ENCODE data around the gene OR2H1. TPM values are rescaled to one million over a fixed set of nuclear protein-coding genes. Genes with fewer than 3 reads are reported as not detected.

Gene OR2H1
- total RNA-seq, 4 donors from 2014 or later = not detected

DNA sequence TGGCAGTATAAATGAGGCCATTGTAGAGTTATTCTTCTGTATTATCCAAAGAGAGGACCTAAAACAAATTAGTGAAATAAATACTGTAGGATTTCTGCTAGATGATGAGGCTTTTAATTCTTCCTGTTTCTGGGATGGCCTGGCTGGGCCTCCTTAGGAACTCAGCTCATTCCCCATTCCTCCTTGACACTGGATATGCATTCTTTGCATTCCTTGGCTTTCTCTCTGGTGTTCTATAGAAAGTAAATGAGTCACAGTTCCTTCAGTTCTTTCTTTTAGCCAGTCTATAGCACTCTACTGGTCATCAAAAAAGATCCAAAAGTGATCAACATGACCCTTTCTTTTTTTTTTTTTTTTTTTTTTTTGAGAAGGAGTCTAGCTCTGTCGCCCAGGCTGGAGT is 9.3 kb upstream of the OR2H1 start:
- H3K4me1 ChIP-seq = no peaks in the 10 kb centered on the region
- no peak for DNase-seq
- no peak for TF ChIP-seq POLR2A (IDR thresholded peaks at IDR 0.05)
- TF ChIP-seq, protein P1, sequence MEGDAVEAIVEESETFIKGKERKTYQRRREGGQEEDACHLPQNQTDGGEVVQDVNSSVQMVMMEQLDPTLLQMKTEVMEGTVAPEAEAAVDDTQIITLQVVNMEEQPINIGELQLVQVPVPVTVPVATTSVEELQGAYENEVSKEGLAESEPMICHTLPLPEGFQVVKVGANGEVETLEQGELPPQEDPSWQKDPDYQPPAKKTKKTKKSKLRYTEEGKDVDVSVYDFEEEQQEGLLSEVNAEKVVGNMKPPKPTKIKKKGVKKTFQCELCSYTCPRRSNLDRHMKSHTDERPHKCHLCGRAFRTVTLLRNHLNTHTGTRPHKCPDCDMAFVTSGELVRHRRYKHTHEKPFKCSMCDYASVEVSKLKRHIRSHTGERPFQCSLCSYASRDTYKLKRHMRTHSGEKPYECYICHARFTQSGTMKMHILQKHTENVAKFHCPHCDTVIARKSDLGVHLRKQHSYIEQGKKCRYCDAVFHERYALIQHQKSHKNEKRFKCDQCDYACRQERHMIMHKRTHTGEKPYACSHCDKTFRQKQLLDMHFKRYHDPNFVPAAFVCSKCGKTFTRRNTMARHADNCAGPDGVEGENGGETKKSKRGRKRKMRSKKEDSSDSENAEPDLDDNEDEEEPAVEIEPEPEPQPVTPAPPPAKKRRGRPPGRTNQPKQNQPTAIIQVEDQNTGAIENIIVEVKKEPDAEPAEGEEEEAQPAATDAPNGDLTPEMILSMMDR (IDR thresholded peaks at IDR 0.05 in 4 of 5, conservative IDR thresholded peaks at IDR 0.05 in 1 of 5) = no peak
- ATAC-seq = no peak
- no peaks in the 10 kb centered on the region for H3K27me3 ChIP-seq
- no peak overlapping the region for H3K4me3 ChIP-seq
- intact Hi-C loops (cut with DNase I; ENCODE audit: low total_unique reads) = no loop called here
- H3K27ac ChIP-seq = no peak overlapping the region
- H3K36me3 ChIP-seq = no peaks in the 10 kb centered on the region
- no peaks in the 10 kb centered on the region for H3K9me3 ChIP-seq
- in situ Hi-C loops (cut with MboI; ENCODE audit: low sequenced_read_pairs in 4 of 4) = no loop called here

DNA sequence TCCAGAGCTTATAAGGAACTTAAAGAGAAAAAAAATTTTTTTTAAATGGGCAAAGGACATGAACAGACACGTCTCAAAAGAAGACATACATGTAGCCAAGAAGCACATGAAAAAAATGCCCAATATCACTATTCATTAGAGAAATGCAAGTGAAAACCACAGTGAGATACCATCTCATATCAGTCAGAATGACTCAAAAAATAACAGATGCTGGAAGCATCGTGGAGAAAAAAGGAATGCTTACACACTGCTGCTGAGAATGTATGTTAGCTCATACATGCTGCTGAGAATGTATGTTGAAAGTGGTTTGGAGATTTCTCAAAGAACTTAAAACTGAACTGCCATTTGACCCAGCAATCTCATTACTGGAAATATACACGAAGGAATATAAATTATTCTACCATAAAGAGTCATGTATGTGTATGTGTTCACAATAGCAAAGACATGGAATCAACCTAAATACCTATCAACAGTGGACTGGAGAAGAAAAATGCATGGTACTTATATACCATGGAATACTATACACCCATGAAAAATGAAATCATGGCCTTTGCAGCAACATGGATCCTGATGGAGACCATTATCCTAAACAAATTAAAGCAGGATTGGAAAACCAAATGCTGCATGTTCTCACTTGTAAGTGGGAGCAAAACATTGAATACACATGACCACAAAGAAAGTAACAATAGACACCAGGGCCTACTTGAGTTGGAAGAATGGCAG is 5.3 kb upstream of the OR2H1 start:
- no peak for ATAC-seq
- in situ Hi-C loops (cut with MboI; ENCODE audit: low sequenced_read_pairs in 4 of 4) (no loop called here), intact Hi-C loops (cut with DNase I; ENCODE audit: low total_unique reads) (no loop called here)
- no peaks in the 10 kb centered on the region for H3K27me3 ChIP-seq
- H3K4me3 ChIP-seq = no peak overlapping the region
- H3K27ac ChIP-seq = no peak overlapping the region
- no peaks in the 10 kb centered on the region for H3K4me1 ChIP-seq
- no peaks in the 10 kb centered on the region for H3K9me3 ChIP-seq
- no peaks in the 10 kb centered on the region for H3K36me3 ChIP-seq
- no peak for DNase-seq
- TF ChIP-seq, protein P1 (IDR thresholded peaks at IDR 0.05 in 4 of 5, conservative IDR thresholded peaks at IDR 0.05 in 1 of 5) = no peak
- no peak for TF ChIP-seq POLR2A (IDR thresholded peaks at IDR 0.05)

DNA sequence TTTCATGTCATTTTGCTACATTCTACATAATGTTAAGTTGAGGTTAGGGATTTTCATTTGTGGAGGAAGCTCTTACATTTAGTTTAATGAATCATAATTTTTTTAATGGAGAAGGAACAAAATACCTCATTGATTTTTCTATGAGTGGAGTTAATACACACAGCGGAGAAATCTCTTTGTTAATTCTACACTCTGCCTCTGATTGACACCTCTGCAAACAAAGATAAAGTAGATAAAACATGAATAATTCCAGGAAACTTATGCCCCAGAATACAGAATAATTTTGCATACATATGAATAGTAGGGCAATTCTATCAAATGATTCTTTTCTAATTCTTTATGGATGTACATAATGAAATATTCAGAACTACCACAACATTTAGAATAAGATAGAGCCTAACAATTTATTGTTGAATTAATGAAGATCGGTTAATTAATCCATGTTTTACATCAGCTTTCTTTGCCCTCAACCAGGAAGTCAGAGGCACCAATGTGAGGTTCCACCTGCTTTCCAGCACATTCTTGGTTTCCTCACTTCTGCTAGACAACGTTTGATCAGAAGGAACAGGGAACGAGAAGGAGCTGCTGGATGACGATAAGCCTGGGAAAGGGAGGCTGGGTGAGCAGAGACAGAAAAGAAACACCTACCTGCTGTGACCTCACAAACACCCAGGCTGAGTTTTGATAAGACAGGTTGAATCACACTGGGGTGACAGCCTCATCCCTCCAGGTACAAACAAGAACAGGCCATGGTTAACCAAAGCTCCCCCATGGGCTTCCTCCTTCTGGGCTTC is 4.3 kb downstream of the OR2H1 start:
- intact Hi-C loops (cut with DNase I; ENCODE audit: low total_unique reads) = no loop called here
- no peak for ATAC-seq
- TF ChIP-seq POLR2A (IDR thresholded peaks at IDR 0.05) = no peak
- TF ChIP-seq, protein P1 (IDR thresholded peaks at IDR 0.05 in 4 of 5, conservative IDR thresholded peaks at IDR 0.05 in 1 of 5) = no peak

DNA sequence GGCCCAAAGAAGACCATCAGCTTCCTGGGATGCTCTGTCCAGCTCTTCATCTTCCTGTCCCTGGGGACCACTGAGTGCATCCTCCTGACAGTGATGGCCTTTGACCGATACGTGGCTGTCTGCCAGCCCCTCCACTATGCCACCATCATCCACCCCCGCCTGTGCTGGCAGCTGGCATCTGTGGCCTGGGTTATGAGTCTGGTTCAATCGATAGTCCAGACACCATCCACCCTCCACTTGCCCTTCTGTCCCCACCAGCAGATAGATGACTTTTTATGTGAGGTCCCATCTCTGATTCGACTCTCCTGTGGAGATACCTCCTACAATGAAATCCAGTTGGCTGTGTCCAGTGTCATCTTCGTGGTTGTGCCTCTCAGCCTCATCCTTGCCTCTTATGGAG is 5.1 kb downstream of the OR2H1 start:
- Histone ChIP-seq H3K27ac (no peak overlapping the region), H3K4me3 (no peak overlapping the region), H3K4me1 (no peaks in the 10 kb centered on the region), H3K27me3 (no peaks in the 10 kb centered on the region), H3K36me3 (no peaks in the 10 kb centered on the region), H3K9me3 (no peaks in the 10 kb centered on the region)
- TF ChIP-seq POLR2A (IDR thresholded peaks at IDR 0.05) = no peak
- TF ChIP-seq, protein P1 (IDR thresholded peaks at IDR 0.05 in 4 of 5, conservative IDR thresholded peaks at IDR 0.05 in 1 of 5) = no peak
- no peak for DNase-seq
- ATAC-seq = no peak
- intact Hi-C loops (cut with DNase I; ENCODE audit: low total_unique reads) (no loop called here), in situ Hi-C loops (cut with MboI; ENCODE audit: low sequenced_read_pairs in 4 of 4) (no loop called here)

More for the DNA sequence above, 4.3 kb downstream of the OR2H1 start:
- no peaks in the 10 kb centered on the region for H3K4me1 ChIP-seq
- H3K4me3 ChIP-seq = no peak overlapping the region
- H3K27ac ChIP-seq = no peak overlapping the region
- no peak for DNase-seq
- H3K27me3 ChIP-seq = no peaks in the 10 kb centered on the region
- in situ Hi-C loops (cut with MboI; ENCODE audit: low sequenced_read_pairs in 4 of 4) = no loop called here
- H3K36me3 ChIP-seq = no peaks in the 10 kb centered on the region
- H3K9me3 ChIP-seq = no peaks in the 10 kb centered on the region

Measured in gastrocnemius medialis (tissue), 4 donors.